Loucy (cell line): ENCODE results near the gene DNMT1.
"Not testable (repeated sequence)": the region's sequence is repeated elsewhere in the genome, so short reads cannot be mapped to it uniquely, and the experiment has no call there.

Experiments
- H2AFZ ChIP-seq: fragments of 200-600 bp; sonication (generic); 2 replicates; pipeline ENCODE4 v1.6.0; 2016; ENCODE audit warnings: antibody characterized with exemption, mild to moderate bottlenecking, low read length, moderate library complexity
- H3F3A ChIP-seq: fragments of 200-600 bp; 2 replicates; pipeline ENCODE4 v1.6.0; 2016; ENCODE audit warnings: antibody characterized with exemption, low read depth, mild to moderate bottlenecking
- H3K27me3 ChIP-seq: fragments of 200-600 bp; sonication (generic); 2 replicates; pipeline ENCODE4 v1.6.1; 2014; ENCODE audit warnings: low read length, mild to moderate bottlenecking; ENCODE audit not compliant: insufficient read depth, poor library complexity, severe bottlenecking
- H3K36me3 ChIP-seq: fragments of 200-600 bp; sonication (generic); 2 replicates; pipeline ENCODE4 v1.6.1; 2016; ENCODE audit warnings: low read length; ENCODE audit not compliant: insufficient read depth
- H3K4me1 ChIP-seq: fragments of 200-600 bp; sonication (generic); 2 replicates; pipeline ENCODE4 v1.5.1; 2014; ENCODE audit warnings: low read length, mild to moderate bottlenecking; ENCODE audit not compliant: insufficient read depth, poor library complexity, severe bottlenecking
- H3K4me2 ChIP-seq: fragments of 200-600 bp; sonication (generic); 2 replicates; pipeline ENCODE4 v1.6.0; 2014; ENCODE audit warnings: antibody characterized with exemption, low read length, low read depth, mild to moderate bottlenecking; ENCODE audit not compliant: poor library complexity, severe bottlenecking
- H3K4me3 ChIP-seq: fragments of 200-600 bp; sonication (generic); 2 replicates; pipeline ENCODE4 v1.5.1; 2014; ENCODE audit warnings: low read length, mild to moderate bottlenecking, mixed read lengths; ENCODE audit not compliant: poor library complexity, severe bottlenecking
- H3K79me2 ChIP-seq: fragments of 200-600 bp; sonication (generic); 2 replicates; pipeline ENCODE4 v1.6.1; 2014; ENCODE audit warnings: low read length; ENCODE audit not compliant: insufficient read depth
- H3K9ac ChIP-seq: fragments of 200-600 bp; sonication (generic); 2 replicates; pipeline ENCODE4 v1.6.0; 2014; ENCODE audit warnings: mild to moderate bottlenecking, low read depth, low read length, moderate library complexity; ENCODE audit not compliant: poor library complexity, severe bottlenecking
- H3K9me2 ChIP-seq: fragments of 200-600 bp; sonication (generic); replicated peaks from 2 replicates; pipeline ENCODE4 v1.6.1; 2016; ENCODE audit warnings: low read depth, low read length, mixed read lengths
- H3K9me3 ChIP-seq: fragments of 200-600 bp; sonication (generic); 2 replicates; pipeline ENCODE4 v1.6.1; 2014; ENCODE audit warnings: mild to moderate bottlenecking, antibody characterized with exemption, low read length, low read depth; ENCODE audit not compliant: insufficient read depth
- H4K20me1 ChIP-seq: fragments of 200-600 bp; sonication (generic); 2 replicates; pipeline ENCODE4 v1.6.0; 2014; ENCODE audit warnings: antibody characterized with exemption, low read length, mild to moderate bottlenecking; ENCODE audit not compliant: insufficient read depth, poor library complexity, severe bottlenecking
- EZH2phosphoT487 ChIP-seq: fragments of 200-600 bp; IDR thresholded peaks from 2 replicates; pipeline ENCODE4 v1.6.1; 2018; ENCODE audit warnings: antibody characterized with exemption, mild to moderate bottlenecking, moderate library complexity, borderline replicate concordance
- TF ChIP-seq, protein P1 (sequence below): fragments of 200-600 bp; sonication (generic); conservative IDR thresholded peaks from 2 replicates; pipeline ENCODE4 v1.5.1; 2014; ENCODE audit warnings: mild to moderate bottlenecking, antibody characterized with exemption, low read length

Gene DNMT1

DNA sequence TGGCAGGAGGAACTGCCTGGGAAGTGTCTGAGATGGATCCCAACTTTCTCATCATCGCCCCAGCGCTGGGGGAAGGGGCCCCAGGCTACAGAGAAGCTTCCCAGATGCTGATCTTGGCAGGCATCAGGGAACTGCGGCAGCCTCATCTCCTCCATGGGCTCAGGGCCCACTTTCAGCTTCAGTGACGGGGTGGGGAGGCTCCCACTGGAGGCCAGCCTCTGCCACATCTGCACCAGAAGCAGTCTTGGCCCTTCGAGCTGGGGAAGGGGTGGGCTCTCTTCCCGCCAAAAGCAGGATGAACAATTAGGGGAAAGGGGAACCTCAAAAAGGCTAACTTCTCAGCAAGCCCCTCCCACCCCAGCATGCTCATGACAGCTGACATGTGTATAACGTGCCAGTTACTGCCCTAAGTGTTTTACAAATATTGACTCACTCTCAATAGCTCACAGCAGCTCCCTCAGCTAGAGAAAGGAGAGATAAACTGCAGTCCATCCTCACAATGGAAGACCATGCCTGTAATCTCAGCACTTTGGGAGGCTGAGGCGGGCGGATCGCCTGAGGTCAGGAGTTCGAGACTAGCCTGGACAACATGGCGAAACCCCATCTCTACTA is 43.5 kb upstream of the DNMT1 start:
- TF ChIP-seq, protein P1, sequence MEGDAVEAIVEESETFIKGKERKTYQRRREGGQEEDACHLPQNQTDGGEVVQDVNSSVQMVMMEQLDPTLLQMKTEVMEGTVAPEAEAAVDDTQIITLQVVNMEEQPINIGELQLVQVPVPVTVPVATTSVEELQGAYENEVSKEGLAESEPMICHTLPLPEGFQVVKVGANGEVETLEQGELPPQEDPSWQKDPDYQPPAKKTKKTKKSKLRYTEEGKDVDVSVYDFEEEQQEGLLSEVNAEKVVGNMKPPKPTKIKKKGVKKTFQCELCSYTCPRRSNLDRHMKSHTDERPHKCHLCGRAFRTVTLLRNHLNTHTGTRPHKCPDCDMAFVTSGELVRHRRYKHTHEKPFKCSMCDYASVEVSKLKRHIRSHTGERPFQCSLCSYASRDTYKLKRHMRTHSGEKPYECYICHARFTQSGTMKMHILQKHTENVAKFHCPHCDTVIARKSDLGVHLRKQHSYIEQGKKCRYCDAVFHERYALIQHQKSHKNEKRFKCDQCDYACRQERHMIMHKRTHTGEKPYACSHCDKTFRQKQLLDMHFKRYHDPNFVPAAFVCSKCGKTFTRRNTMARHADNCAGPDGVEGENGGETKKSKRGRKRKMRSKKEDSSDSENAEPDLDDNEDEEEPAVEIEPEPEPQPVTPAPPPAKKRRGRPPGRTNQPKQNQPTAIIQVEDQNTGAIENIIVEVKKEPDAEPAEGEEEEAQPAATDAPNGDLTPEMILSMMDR: no peak
- no peak for TF ChIP-seq EZH2phosphoT487

DNA sequence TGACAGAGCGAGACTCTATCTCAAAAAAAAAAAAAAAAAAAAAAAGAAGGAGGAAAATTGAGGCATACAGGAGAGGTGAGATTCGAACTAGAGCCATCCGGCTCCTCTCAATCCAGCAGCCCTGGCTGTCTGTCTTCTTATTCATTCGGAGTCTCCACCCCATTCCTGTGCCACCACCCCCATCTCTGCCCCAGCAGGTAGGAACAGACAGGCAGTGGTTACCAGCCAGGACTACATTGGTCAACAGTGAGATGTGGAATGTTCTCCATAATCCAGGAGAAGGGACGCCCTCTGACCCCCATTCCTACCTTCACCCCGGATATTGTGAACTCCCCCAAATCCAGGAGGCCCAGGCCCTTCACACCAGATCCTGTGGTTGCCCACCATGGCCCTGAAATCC is 42.9 kb upstream of the DNMT1 start:
- no peaks in the 10 kb centered on the region for H3K9me3 ChIP-seq
- H3K4me1 ChIP-seq: peaks cover 14% of the 10 kb centered on the region
- H3K4me2 ChIP-seq: no peak overlapping the region
- H3K9me2 ChIP-seq: no peaks in the 10 kb centered on the region
- H4K20me1 ChIP-seq: no peaks in the 10 kb centered on the region
- no peaks in the 10 kb centered on the region for H3K36me3 ChIP-seq
- no peak overlapping the region for H2AFZ ChIP-seq
- no peak overlapping the region for H3K9ac ChIP-seq
- H3K27me3 ChIP-seq: no peaks in the 10 kb centered on the region
- no peaks in the 10 kb centered on the region for H3K79me2 ChIP-seq
- no peak overlapping the region for H3K4me3 ChIP-seq
- H3F3A ChIP-seq: no peaks in the 10 kb centered on the region; the same call in 1 of the 2 replicates
- no peak for TF ChIP-seq EZH2phosphoT487
- TF ChIP-seq, protein P1: no peak

More for the DNA sequence above, 43.5 kb upstream of the DNMT1 start:
- H4K20me1 ChIP-seq: no peaks in the 10 kb centered on the region
- no peaks in the 10 kb centered on the region for H3K9me2 ChIP-seq
- no peak overlapping the region for H3K9ac ChIP-seq
- H3K4me2 ChIP-seq: no peak overlapping the region
- no peak overlapping the region for H3K4me3 ChIP-seq
- H3K36me3 ChIP-seq: no peaks in the 10 kb centered on the region
- no peaks in the 10 kb centered on the region for H3K27me3 ChIP-seq
- H2AFZ ChIP-seq: no peak overlapping the region
- H3K79me2 ChIP-seq: no peaks in the 10 kb centered on the region
- H3K4me1 ChIP-seq: peaks cover 14% of the 10 kb centered on the region
- no peaks in the 10 kb centered on the region; the same call in 1 of the 2 replicates for H3F3A ChIP-seq
- no peaks in the 10 kb centered on the region for H3K9me3 ChIP-seq

DNA sequence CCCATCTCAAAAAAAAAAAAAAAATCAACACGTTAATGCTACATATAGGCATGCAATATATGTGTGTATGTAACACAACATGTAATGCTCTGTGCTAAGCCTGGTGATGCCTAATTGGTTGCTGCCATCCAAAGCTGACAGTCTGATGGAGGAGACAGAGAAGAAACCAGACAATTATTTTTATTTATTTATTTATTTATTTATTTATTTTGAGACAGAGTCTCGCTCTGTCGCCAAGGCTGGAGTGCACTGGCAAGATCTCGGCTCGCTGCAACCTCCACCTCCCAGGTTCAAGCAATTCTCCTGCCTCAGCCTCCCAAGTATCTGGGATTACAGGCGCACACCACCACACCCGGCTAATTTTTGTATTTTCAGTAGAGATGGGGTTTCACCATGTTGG is 40.7 kb upstream of the DNMT1 start:
- Histone ChIP-seq H3K4me3 (peak overlapping the region; percentile 75), H3K4me1 (peaks cover 21% of the 10 kb centered on the region), H3K4me2 (peak overlapping the region; percentile 83), H3K9ac (peak overlapping the region; percentile 68)
- not testable (repeated sequence) for H3K9me3 ChIP-seq, H3K79me2 ChIP-seq, H3K27me3 ChIP-seq, H3K36me3 ChIP-seq, H2AFZ ChIP-seq, H4K20me1 ChIP-seq, H3F3A ChIP-seq, H3K9me2 ChIP-seq

DNA sequence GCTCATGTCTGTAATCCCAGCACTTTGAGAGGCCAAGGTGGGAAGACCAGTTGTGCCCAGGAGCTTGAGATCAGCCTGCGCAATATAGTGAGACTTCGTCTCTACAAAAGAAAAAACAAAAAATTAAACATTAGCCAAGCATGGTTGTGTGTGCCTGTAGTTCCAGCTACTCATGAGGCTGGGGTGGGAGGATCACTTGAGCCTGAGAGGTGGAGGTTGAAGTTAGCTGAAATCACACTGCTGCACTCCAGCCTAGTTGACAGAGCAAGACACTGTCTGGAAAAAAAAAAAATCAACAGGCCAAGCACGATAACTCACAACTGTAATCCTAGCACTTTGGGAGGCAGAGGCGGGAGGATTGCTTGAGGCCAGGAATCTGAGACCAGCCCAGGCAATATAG is 40.2 kb upstream of the DNMT1 start:
- Histone ChIP-seq H2AFZ (no peak overlapping the region), H3K27me3 (no peaks in the 10 kb centered on the region), H3K9me2 (no peaks in the 10 kb centered on the region), H3K4me3 (no peak overlapping the region), H3K4me2 (no peak overlapping the region), H4K20me1 (no peaks in the 10 kb centered on the region), H3K9ac (no peak overlapping the region), H3K36me3 (no peaks in the 10 kb centered on the region), H3K9me3 (no peaks in the 10 kb centered on the region), H3K4me1 (peaks cover 25% of the 10 kb centered on the region), H3F3A (no peaks in the 10 kb centered on the region; the same call in 1 of the 2 replicates), H3K79me2 (peaks cover 8% of the 10 kb centered on the region; the same call in 1 of the 2 replicates)
- TF ChIP-seq EZH2phosphoT487: no peak
- TF ChIP-seq, protein P1: no peak
